HUES64 (cell line): ENCODE data around the gene CFAP68.
A peak's percentile ranks its signal among the peaks of the same experiment; 100 is the strongest.
"Not testable (repeated sequence)": the region's sequence is repeated elsewhere in the genome, so short reads cannot be mapped to it uniquely, and the experiment has no call there.

Experiments used
- H3K27ac ChIP-seq: 2 replicates; pipeline ENCODE4 v1.7.0; 2013; ENCODE audit warnings: low read depth, low read length, inconsistent platforms
- H3K27me3 ChIP-seq: 2 replicates; pipeline ENCODE4 v1.6.1; 2013; ENCODE audit warnings: mild to moderate bottlenecking, low read length; ENCODE audit not compliant: insufficient read depth
- H3K36me3 ChIP-seq: 2 replicates; pipeline ENCODE4 v1.6.1; 2013; ENCODE audit warnings: mild to moderate bottlenecking, low read length; ENCODE audit not compliant: insufficient read depth
- H3K4me1 ChIP-seq: 2 replicates; pipeline ENCODE4 v1.6.1; 2013; ENCODE audit warnings: mild to moderate bottlenecking, low read length, moderate library complexity; ENCODE audit not compliant: insufficient read depth
- H3K4me3 ChIP-seq: 2 replicates; pipeline ENCODE4 v1.5.1; 2013; ENCODE audit warnings: mild to moderate bottlenecking, low read length, moderate library complexity
- H3K9ac ChIP-seq: 2 replicates; pipeline ENCODE4 v1.6.1; 2013; ENCODE audit warnings: mild to moderate bottlenecking, low read depth, low read length
- H3K9me3 ChIP-seq: 2 replicates; pipeline ENCODE4 v1.6.1; 2013; ENCODE audit warnings: low read depth, low read length; ENCODE audit not compliant: insufficient read depth
- WGBS: fragments of 150-250, 120-280 bp; methylation state at CpG from one replicate; pipeline ENCODE4 v1.1.7; 2013; ENCODE audit warnings: missing lambda C conversion rate; 5-methylcytosine and 5-hydroxymethylcytosine counted together

CFAP68 gene

GRCh38 chr11:111870522-111870885 is 8.8 kb upstream of the CFAP68 start:
- Histone ChIP-seq H3K9me3 (no peaks in the 10 kb centered on the region), H3K27me3 (no peaks in the 10 kb centered on the region), H3K36me3 (peaks cover 20% of the 10 kb centered on the region), H3K27ac (no peak overlapping the region), H3K9ac (0 out of 2 replicates have a peak overlapping the region, but pooled peaks have one; percentile 78), H3K4me3 (peak overlapping the region; percentile 77), H3K4me1 (peaks cover 5% of the 10 kb centered on the region; the same call in 1 of the 2 replicates)

- H3K27ac ChIP-seq = peak within 1 kb of the TSS; percentile 71
- no peaks in the 10 kb centered on the region for H3K9me3 ChIP-seq
- H3K4me3 ChIP-seq = peak within 1 kb of the TSS; percentile 77
- H3K27me3 ChIP-seq = no peaks in the 10 kb centered on the region
- peaks cover 17% of the 10 kb centered on the region for H3K36me3 ChIP-seq
- under 1% methylated on average over 51 of the region's 51 CpGs for WGBS
- H3K4me1 ChIP-seq = peaks cover 5% of the 10 kb centered on the region; the same call in 1 of the 2 replicates
- H3K9ac ChIP-seq = peak within 1 kb of the TSS; percentile 78
These were observed 8.3 kb upstream of the CFAP68 start, which contains the start of gene ALG9 for GRCh38 chr11:111870886-111871692. Gene ALG9, minus strand, starts transcription at chr11:111871581. Its CDS starts 99 bp downstream, at chr11:111871482.

GRCh38 chr11:111871693-111872161 is 7.6 kb upstream of the CFAP68 start:
- no peaks in the 10 kb centered on the region for H3K27me3 ChIP-seq

GRCh38 chr11:111878385-111878848 is 924 bp upstream of the CFAP68 start:
- H3K9me3 ChIP-seq = no peaks in the 10 kb centered on the region
- no peaks in the 10 kb centered on the region for H3K27me3 ChIP-seq
- peak overlapping the region; percentile 87 for H3K9ac ChIP-seq
- H3K4me3 ChIP-seq = peak overlapping the region; percentile 90
- 0 out of 2 replicates have a peak, but pooled peaks cover 6% of the 10 kb centered on the region for H3K4me1 ChIP-seq
- WGBS = 3% methylated on average over 13 of the region's 13 CpGs
- H3K36me3 ChIP-seq = no peaks in the 10 kb centered on the region
- peak overlapping the region; percentile 93 for H3K27ac ChIP-seq

More at GRCh38 chr11:111871693-111872161, 7.6 kb upstream of the CFAP68 start:
- Histone ChIP-seq H3K9me3 (no peaks in the 10 kb centered on the region), H3K9ac (peak overlapping the region; percentile 78), H3K4me1 (peaks cover 5% of the 10 kb centered on the region; the same call in 1 of the 2 replicates), H3K4me3 (peak overlapping the region; percentile 77), H3K36me3 (peaks cover 11% of the 10 kb centered on the region), H3K27ac (peak overlapping the region; percentile 71; the same call in 1 of the 2 replicates)
- WGBS = 69% methylated on average over 5 of the region's 5 CpGs

GRCh38 chr11:111879637-111879960 is 258 bp downstream of the CFAP68 start:
- peak overlapping the region; percentile 90 for H3K4me3 ChIP-seq
- 0 out of 2 replicates have a peak, but pooled peaks cover 6% of the 10 kb centered on the region for H3K4me1 ChIP-seq
- H3K9me3 ChIP-seq = no peaks in the 10 kb centered on the region
- peak overlapping the region; percentile 87 for H3K9ac ChIP-seq
- 63% methylated on average over 6 of the region's 6 CpGs for WGBS
- peak overlapping the region; percentile 93 for H3K27ac ChIP-seq
- H3K27me3 ChIP-seq = no peaks in the 10 kb centered on the region
- H3K36me3 ChIP-seq = no peaks in the 10 kb centered on the region

GRCh38 chr11:111882202-111882601 is 2.9 kb downstream of the CFAP68 start:
- Histone ChIP-seq H3K9ac (no peak overlapping the region), H3K27me3 (no peaks in the 10 kb centered on the region), H3K4me1 (0 out of 2 replicates have a peak, but pooled peaks cover 6% of the 10 kb centered on the region), H3K27ac (no peak overlapping the region), H3K36me3 (no peaks in the 10 kb centered on the region), H3K9me3 (no peaks in the 10 kb centered on the region), H3K4me3 (no peak overlapping the region)
- 95% methylated on average over 4 of the region's 5 CpGs for WGBS

GRCh38 chr11:111885053-111885452 is 5.7 kb downstream of the CFAP68 start:
- H3K9ac ChIP-seq, H3K4me1 ChIP-seq, H3K9me3 ChIP-seq, H3K27me3 ChIP-seq, H3K4me3 ChIP-seq, H3K36me3 ChIP-seq, H3K27ac ChIP-seq: not testable (repeated sequence)
- WGBS = 84% methylated on average over 4 of the region's 4 CpGs

GRCh38 chr11:111886032-111886431 is 6.7 kb downstream of the CFAP68 start:
- Histone ChIP-seq H3K9ac (no peak overlapping the region), H3K9me3 (no peaks in the 10 kb centered on the region), H3K4me1 (no peaks in the 10 kb centered on the region), H3K36me3 (no peaks in the 10 kb centered on the region), H3K4me3 (no peak overlapping the region), H3K27me3 (no peaks in the 10 kb centered on the region), H3K27ac (no peak overlapping the region)
- 100% methylated on average over 3 of the region's 4 CpGs for WGBS

GRCh38 chr11:111886844-111887243 is 7.5 kb downstream of the CFAP68 start:
- no peaks in the 10 kb centered on the region for H3K36me3 ChIP-seq
- no peak overlapping the region for H3K9ac ChIP-seq
- no peaks in the 10 kb centered on the region for H3K4me1 ChIP-seq
- no peaks in the 10 kb centered on the region for H3K9me3 ChIP-seq
- H3K4me3 ChIP-seq = no peak overlapping the region
- H3K27ac ChIP-seq = no peak overlapping the region
- 86% methylated on average over 2 of the region's 2 CpGs for WGBS
- H3K27me3 ChIP-seq = no peaks in the 10 kb centered on the region

GRCh38 chr11:111905411-111905810 is 26.1 kb downstream of the CFAP68 start:
- WGBS = 86% methylated on average over 2 of the region's 2 CpGs
- Histone ChIP-seq H3K36me3 (no peaks in the 10 kb centered on the region), H3K4me1 (no peaks in the 10 kb centered on the region), H3K27ac (no peak overlapping the region), H3K4me3 (no peak overlapping the region), H3K9me3 (no peaks in the 10 kb centered on the region), H3K9ac (no peak overlapping the region), H3K27me3 (no peaks in the 10 kb centered on the region)

GRCh38 chr11:111906680-111907079 is 27.3 kb downstream of the CFAP68 start:
- H3K4me3 ChIP-seq = no peak overlapping the region
- peaks cover 5% of the 10 kb centered on the region for H3K4me1 ChIP-seq
- 80% methylated on average over 1 of the region's 1 CpG for WGBS
- H3K9ac ChIP-seq = no peak overlapping the region
- H3K36me3 ChIP-seq = no peaks in the 10 kb centered on the region
- H3K27ac ChIP-seq = no peak overlapping the region
- H3K27me3 ChIP-seq = no peaks in the 10 kb centered on the region
- no peaks in the 10 kb centered on the region for H3K9me3 ChIP-seq
